CD4-positive, alpha-beta T cell treated with Interleukin-21 for 1 hour (primary cell): ENCODE measurements around the gene SCD.
"Not testable (repeated sequence)": the region's sequence is repeated elsewhere in the genome, so short reads cannot be mapped to it uniquely, and the experiment has no call there.

Experiments used
- DNase-seq: peaks from one replicate; pipeline ENCODE4 v3.0.0-alpha.2; 2020

The SCD gene

DNA sequence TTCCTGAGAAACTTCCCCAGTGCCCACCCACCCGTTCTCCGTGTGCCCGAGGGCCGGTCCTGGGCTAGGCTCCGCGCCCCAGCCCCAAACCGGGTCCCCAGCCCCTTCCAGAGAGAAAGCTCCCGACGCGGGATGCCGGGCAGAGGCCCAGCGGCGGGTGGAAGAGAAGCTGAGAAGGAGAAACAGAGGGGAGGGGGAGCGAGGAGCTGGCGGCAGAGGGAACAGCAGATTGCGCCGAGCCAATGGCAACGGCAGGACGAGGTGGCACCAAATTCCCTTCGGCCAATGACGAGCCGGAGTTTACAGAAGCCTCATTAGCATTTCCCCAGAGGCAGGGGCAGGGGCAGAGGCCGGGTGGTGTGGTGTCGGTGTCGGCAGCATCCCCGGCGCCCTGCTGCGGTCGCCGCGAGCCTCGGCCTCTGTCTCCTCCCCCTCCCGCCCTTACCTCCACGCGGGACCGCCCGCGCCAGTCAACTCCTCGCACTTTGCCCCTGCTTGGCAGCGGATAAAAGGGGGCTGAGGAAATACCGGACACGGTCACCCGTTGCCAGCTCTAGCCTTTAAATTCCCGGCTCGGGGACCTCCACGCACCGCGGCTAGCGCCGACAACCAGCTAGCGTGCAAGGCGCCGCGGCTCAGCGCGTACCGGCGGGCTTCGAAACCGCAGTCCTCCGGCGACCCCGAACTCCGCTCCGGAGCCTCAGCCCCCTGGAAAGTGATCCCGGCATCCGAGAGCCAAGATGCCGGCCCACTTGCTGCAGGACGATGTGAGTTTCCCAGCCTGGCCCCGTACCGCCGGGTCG lies at the start of gene SCD:
Gene SCD (plus strand): TSS at position 469 of the 803 bp plus-strand sequence. CDS start 272 bp downstream, at position 741.
- peak; percentile 85 for DNase-seq

DNA sequence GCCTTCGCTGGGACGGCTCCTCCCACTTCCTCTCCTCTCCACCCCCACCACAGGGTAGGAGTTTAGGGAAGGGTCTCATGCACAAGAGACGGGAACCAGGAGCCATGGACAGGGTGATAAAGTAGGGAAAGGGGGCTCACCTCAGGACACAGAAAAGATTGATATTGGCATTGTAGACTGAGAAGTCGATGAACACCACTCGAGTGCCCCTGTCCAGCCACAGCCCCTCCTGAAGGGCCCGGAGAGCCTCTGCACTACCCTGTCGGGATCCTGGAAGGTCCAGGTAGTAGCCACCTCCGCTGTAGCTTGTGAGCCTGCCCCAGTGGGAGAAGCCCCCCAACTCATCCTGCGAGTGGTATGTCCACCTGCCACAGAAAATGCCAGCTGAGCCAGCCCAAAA lies 49.8 kb upstream of the SCD start:
- DNase-seq, result no peak

DNA sequence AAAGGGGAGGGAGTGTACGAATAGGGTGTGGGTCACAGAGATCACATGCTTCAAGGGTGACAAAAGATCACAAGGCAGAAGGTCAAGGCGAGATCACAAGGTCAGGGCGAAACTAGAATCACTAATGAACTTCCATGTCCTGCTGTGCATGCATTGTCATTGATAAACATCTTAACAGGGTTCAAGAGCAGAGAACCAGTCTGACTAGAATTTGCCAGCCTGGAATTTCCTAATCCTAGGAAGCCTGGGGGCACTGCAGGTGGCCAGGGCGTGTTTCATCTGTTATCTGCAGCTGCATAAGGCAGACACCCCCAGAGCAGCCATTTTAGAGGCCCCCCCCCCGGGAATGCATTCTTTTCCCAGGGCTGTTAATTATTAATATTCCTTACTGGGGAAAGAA lies 45.9 kb upstream of the SCD start:
- DNase-seq, result not testable (repeated sequence)

DNA sequence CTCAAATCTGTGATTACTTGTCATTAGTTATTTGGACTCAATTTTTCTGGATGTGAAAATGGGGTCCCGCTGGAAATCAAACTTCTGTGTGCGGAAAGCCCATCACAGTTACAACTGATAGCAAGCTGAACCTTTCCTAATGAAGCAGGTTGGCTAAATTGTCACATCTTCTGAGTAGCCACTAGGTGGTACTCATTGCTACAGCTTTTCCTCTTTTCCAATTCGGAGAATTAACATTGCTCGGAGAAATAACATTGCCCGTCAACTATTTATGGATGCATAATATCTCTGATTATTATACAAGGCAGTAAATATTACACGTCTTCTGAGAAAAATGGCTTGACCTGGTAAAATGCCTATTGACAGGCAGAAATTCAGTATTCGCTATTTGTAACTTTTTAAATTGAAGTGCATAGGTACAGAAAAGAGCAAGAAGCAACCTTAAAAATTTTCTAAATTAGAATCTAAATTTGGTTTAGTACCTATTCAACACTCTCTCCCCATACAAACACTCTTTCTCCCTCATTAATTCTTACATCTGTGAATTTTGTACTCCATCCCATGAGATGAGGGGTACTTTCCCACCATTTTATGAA lies 43.2 kb upstream of the SCD start:
- DNase-seq, result no peak

DNA sequence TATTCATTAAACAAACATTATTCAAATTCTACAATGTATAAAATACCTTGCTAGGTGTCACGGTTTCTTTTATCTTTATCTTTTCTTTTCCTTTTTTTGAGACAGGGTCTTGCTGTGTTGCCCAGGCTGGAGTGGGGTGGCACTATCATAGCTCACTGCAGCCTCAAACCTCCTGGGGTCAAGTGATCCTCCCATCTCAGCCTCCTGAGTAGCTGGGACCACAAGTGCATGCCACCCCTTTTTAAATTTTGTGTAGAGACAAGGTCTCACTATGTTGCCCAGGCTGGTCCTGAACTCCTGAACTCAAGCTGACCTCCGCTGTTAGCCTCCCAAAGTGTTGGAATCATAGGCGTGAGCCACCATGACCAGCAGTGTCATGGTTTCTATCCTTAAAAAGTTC lies 42.6 kb upstream of the SCD start:
- DNase-seq, result no peak

DNA sequence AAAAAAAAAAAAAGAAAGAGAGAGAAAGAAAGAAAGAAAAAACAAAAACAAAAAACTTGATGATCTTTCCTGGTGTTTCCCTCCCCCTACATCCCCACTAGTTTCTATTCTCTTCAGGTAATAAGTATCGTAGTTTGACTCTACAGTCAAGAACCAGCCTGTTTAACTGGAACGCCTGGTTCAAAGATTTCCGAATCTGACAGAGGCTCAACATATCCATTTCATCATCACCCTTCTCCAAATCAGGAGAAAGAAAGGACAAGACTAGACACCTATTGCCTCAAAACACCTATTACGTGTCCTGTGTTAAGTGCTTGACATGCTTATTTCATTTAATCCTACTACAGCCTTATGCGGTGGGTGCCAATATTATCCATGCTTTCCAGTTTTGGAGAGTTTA lies 40.2 kb upstream of the SCD start:
- no peak for DNase-seq

GRCh38 chr10:100307684-100308083 lies 39.3 kb upstream of the SCD start:
- no peak for DNase-seq

GRCh38 chr10:100311298-100311697 lies 35.7 kb upstream of the SCD start:
- DNase-seq, result no peak

GRCh38 chr10:100315615-100316014 lies 31.4 kb upstream of the SCD start:
- DNase-seq, result no peak

DNA sequence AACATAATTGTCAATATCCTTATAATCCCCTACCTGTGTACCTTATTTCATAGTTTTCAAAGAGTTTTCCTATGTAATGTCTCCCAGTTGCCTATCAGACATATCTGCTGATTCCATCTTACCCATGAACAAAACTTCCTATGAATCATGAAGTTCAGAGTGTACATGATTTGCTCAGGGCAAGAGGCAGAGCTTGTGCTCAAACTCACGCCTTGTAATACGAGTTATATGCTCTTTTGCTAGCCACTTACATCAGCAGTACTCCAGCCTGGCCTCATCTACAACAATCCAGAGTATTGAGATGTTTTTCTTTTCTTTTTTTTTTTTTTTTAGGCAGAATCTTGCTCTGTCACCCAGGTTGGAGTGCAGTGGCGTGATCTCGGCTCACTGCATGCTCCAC lies 28.8 kb upstream of the SCD start:
- DNase-seq, result no peak

DNA sequence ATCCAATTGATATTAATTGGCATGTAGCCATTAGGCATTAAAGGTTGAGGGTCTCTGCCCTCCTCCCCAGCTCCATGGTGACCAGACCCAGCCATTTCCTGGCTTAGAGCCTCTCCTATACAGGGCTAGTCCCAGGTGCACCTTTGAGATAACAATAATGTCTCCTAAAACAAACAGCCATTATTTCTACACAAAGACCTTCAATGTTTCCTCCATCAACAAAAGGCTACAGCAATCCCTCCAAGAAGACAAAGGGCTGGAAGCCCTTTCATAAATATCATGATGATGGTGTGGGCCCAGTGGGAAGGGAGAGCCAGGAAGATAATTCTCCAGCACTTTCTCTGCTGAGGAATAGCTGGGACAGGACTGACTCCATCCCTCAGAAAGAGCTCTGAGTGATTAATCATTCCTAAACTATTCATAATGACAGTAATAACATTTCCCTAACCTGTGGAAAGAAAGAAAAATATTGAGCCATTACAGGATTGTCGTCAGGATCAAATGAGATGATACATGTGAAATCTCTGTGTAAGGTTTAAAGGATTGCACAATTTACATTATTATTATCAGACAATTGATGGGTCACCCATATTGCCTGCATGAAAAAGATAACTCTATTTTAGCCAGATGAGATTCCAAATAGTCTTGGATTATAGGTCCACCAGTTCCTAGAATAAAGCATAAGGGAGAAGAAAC lies 27.2 kb upstream of the SCD start:
- DNase-seq, result no peak

DNA sequence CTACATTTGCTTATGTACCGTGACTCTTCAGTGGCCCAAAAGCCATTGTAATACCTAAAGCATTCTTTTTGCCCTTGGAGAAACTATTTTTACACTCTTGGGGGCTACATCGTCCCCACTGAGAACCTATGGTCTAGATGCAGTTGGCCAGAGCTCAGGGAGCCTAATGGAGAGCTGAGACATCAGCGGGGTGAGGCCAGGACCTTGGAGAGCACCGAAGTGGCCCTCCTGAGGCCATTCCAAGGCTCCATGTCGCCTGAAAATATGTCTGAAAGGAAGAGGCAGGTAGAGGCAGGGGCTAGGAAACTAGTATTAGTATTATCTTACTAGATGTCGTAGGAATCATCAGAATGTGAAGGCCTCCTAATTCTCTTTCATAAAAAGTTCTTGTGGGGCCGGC lies 21.9 kb upstream of the SCD start:
- no peak for DNase-seq

- DNase-seq, result peak; percentile 28
Measured at GRCh38 chr10:100327007-100327717, 19.9 kb upstream of the SCD start.

- DNase-seq, result no peak
Measured at GRCh38 chr10:100327718-100328009, 19.4 kb upstream of the SCD start.

- no peak for DNase-seq
Measured at GRCh38 chr10:100328198-100328597, 18.8 kb upstream of the SCD start.

- DNase-seq, result no peak
Measured at GRCh38 chr10:100330079-100330478, 17.0 kb upstream of the SCD start, which contains the start of gene PKD2L1. PKD2L1 (minus strand) TSS chr10:100330228; CDS start chr10:100330103, 125 bp downstream.

GRCh38 chr10:100333106-100333505 lies 13.9 kb upstream of the SCD start:
- no peak for DNase-seq

- DNase-seq, result no peak
Measured at GRCh38 chr10:100333661-100334440, 13.2 kb upstream of the SCD start.

DNA sequence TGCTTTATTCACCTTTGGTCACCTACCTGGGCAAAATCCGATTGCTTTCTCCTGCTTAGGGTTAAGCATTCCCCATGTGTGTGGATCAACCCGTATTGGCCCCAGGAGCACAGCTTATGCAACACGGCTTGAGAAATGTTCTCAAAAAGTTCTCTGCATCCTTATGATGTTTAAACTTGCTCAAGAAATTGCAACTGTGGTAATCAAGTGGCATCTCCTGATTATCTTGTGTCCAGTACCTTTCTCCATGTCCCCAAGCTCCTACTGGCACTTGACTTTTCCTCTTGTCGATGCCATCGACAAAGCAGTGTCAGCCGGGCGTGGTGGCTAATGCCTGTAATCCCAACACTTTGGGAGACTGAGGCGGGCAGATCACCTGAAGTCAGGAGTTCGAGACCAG lies 12.3 kb upstream of the SCD start:
- DNase-seq, result no peak

GRCh38 chr10:100338434-100339036 lies 8.5 kb upstream of the SCD start:
- peak; percentile 80 for DNase-seq

- DNase-seq, result no peak
Measured at GRCh38 chr10:100339236-100339635, 7.8 kb upstream of the SCD start.
